Stimulated activated CD8-positive, alpha-beta memory T cell treated with anti-CD3 and anti-CD28 coated beads, Interleukin-4, amount 100 ng/mL, for 48 hours (primary cell): ENCODE results near the gene MCRIP2.

Source experiments
- DNase-seq: peaks from one replicate; pipeline ENCODE4 v3.0.0-alpha.2; 2020

MCRIP2 gene

GRCh38 chr16:617855-618254, 23.8 kb upstream of the MCRIP2 start:
- no peak for DNase-seq

- no peak for DNase-seq
These were observed 22.0 kb upstream of the MCRIP2 start for GRCh38 chr16:619476-620100.

- DNase-seq = no peak
These were observed 20.7 kb upstream of the MCRIP2 start for GRCh38 chr16:620700-621525.

GRCh38 chr16:621526-622105, 20.0 kb upstream of the MCRIP2 start:
- DNase-seq = no peak

GRCh38 chr16:622920-623280, 18.7 kb upstream of the MCRIP2 start:
- no peak for DNase-seq

GRCh38 chr16:624526-625070, 17.0 kb upstream of the MCRIP2 start:
- no peak for DNase-seq

GRCh38 chr16:625117-625976, 16.3 kb upstream of the MCRIP2 start:
- DNase-seq = no peak

GRCh38 chr16:625977-626765, 15.5 kb upstream of the MCRIP2 start:
- DNase-seq = no peak

- DNase-seq = no peak
These were observed 14.7 kb upstream of the MCRIP2 start for GRCh38 chr16:626787-627453.

- no peak for DNase-seq
These were observed 14.0 kb upstream of the MCRIP2 start for GRCh38 chr16:627454-628239.

- no peak for DNase-seq
These were observed 13.1 kb upstream of the MCRIP2 start for GRCh38 chr16:628321-629061.

GRCh38 chr16:629185-629832, 12.3 kb upstream of the MCRIP2 start:
- DNase-seq = no peak

GRCh38 chr16:629833-630248, 11.8 kb upstream of the MCRIP2 start:
- no peak for DNase-seq

GRCh38 chr16:630249-630814, 11.3 kb upstream of the MCRIP2 start:
- DNase-seq = no peak

- no peak for DNase-seq
These were observed 10.7 kb upstream of the MCRIP2 start, which contains the start of gene WFIKKN1 for GRCh38 chr16:630815-631405. Gene WFIKKN1, plus strand, starts transcription at chr16:630985. Its CDS starts 269 bp downstream, at chr16:631254.

- no peak for DNase-seq
These were observed 9.7 kb upstream of the MCRIP2 start for GRCh38 chr16:631808-632358.

GRCh38 chr16:632486-633335, 8.9 kb upstream of the MCRIP2 start:
- DNase-seq = no peak
